Stimulated activated CD8-positive, alpha-beta memory T cell treated with anti-CD3 and anti-CD28 coated beads, Interleukin-7, amount 100 ng/mL, for 1 hour (primary cell): ENCODE results near the gene ITGA4.

ENCODE experiments used
- DNase-seq, 2 donors: peaks; one replicate each; pipeline ENCODE4 v3.0.0-alpha.2; 2020; ENCODE audit warnings: low read depth in 2 of 2

ITGA4 gene

DNA sequence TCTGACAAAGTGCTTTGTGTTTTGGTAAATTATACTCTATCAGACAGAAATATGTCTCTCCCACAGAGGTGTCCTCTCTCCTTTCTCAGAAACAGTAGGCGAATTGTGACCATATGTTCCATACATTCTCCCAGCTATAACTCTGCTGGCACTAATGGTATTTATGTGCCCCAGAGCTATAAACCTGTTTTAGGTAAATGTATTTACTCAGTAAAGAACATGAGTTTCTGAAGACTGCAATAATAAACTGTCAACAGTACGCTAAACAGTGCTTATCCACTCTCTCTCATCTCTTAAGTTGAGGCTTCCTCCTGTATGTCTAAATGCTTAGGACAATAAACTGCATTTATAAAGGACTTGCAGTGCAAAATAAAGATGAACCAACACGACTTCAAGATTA, 58.5 kb downstream of the ITGA4 start:
- DNase-seq, result no peak

DNA sequence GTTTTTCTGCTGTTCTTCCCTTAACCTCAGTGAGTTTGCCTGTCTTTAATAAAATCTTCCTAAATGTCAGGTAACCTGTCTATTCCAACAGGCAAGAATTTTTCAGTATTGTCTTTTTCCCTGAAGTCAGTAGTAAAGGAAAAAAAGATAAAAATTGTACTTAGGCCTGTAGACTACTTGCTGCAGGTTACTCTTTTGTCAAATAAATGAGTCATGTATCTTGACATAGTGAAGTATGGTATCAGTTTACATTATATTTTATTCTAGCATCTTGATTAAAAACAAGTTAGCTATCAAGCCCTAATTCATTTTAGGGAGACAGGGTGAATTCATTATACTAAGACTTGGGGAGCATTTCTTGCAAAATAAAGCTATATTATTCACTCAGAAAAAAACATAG, 59.8 kb downstream of the ITGA4 start:
- no peak for DNase-seq

DNA sequence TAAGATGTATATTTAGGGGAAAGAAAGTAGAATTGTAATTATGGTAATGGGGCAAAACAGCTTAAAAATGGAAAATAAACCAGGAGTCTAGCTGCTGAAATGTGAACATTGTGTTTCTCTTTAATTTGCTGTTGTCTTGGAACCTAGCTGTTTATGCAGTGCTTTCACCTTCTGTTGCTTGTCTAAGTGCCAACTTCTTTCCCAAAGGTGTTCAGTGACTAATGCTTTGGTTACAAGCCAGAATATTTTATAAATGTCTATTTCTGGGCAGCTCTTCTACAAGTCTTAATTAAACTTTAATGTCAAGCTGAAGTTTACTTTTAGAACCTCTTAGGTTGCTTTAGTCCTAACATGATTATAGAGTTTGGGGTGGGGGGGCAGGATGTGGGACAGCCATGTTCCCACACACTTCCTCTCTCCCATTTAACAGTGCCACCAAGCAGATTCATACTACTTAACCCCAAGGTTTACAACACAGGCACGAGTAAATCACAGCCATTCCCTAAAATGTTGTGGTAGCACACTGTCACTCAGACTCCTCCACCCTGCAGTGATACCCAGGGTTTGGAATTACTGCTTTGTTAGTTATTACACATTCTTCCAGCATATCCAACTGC, 60.6 kb downstream of the ITGA4 start:
- no peak for DNase-seq

DNA sequence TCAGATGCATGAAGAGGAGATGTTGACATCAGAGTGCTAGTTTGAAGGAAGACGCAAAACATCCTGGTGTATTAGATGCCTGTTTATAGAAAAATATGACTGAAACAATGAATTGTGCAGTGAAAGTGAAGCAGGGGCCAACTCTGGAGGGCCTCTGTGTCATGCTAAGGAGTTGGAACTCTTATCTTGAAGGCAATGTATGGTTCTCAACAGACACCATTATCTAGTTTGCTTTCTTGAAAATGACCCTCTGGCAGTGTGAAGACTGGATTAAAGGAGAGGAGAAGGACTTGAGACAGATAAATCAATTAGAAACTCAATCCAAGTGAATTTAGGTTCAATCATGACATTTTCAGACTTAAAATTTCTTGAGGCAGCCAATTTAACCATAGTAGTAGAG, 63.1 kb downstream of the ITGA4 start:
- DNase-seq, result no peak

DNA sequence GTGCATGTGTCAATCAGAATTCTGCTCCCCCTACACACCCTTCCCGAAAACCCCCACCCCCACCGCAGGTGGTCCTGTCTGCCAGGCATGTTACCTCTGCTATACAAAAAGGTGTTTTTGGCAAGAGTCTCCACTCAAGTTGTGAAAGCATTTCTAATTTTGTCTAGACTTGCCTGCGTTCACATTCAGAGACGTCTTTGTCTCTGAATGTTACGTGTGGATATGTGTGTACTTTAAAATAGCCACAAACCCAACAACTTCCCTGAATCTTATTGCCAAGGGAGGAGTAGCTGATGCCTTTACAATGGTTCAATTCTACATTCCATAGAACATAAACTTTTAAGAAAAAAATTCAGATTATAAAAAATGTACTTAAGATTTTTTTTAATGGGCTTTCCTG, 66.6 kb downstream of the ITGA4 start:
- DNase-seq, result no peak

DNA sequence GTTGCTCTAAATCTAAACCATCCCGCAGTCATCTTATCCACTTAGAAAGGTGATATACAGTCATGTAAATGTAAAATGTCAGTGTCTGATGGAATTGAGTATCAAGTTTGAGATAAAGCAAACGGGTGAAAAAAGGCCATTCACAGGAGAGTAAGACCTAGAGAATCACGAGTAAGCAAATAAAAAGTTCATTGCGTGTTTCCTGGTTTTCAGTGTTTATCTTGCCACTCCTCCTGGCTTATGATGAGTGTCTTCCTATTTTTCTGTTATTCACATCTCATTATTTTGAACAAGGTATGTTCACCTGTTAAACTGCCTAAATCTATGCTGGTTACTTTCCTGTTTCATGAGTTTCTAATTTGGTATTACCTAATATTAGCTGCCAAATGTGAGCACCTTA, 68.8 kb downstream of the ITGA4 start:
- no peak for DNase-seq

DNA sequence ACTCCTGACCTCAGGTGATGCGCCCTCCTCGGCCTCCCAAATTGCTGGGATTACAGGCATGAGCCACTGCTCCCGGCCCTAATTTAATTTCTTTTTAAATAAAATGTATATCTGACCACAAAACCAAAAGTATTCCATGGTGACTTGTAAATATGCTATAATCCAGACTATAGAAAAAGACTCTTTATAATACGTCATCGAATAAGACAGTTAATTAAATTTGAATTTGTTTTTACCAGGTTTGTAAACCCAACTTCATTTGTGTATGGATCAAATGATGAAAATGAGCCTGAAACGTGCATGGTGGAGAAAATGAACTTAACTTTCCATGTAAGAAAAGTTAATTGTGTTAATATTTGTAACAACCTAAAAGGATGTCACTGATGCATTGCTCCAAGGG, 69.9 kb downstream of the ITGA4 start:
- no peak for DNase-seq

DNA sequence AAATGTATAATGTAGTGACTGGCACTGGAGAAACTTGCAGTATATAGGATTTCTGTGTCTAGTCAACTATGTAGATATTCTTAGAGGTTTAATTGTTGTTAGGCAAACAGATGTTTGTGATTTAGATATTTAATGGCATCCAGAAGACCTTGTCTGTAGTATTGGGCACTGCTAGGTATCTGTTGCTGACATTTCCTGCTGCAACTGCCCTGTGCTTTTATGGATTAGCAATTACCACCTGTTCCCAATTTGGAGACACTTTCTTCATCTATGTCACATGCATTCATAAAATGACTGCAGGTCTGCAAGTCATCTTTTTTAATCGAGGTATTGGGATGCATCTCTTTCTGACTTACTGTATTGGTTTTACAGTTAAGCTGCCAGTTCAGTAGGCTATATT, 71.3 kb downstream of the ITGA4 start:
- no peak for DNase-seq

DNA sequence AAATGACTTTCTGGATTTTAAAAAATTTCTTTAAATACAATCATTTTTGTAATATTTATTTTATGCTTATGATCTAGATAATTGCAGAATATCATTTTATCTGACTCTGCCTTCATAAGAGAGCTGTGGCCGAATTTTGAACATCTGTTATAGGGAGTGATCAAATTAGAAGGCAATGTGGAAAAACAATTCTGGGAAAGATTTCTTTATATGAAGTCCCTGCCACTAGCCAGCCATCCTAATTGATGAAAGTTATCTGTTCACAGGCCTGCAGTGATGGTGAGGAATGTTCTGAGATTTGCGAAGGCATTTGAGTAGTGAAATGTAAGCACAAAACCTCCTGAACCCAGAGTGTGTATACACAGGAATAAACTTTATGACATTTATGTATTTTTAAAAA, 79.5 kb downstream of the ITGA4 start:
- DNase-seq, result no peak

DNA sequence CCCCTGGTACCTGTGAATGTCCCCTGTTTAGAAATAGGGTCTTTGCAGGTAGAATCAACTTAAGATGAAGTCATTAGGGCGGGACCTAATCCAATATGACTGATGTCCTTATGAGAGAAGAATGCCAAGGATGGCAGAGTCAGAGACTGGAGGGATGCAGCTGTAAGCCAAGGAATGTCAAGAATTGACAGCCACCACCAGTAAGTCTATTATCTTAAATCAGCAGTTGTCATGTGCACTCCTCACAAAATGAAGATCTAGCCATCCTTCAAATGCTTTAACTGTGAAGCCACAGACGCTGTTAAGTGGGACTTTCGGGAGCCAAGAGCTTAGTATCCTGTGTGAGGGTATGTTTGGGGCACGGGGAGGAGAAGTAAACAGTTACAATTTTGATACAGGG, 83.2 kb downstream of the ITGA4 start:
- no peak for DNase-seq

DNA sequence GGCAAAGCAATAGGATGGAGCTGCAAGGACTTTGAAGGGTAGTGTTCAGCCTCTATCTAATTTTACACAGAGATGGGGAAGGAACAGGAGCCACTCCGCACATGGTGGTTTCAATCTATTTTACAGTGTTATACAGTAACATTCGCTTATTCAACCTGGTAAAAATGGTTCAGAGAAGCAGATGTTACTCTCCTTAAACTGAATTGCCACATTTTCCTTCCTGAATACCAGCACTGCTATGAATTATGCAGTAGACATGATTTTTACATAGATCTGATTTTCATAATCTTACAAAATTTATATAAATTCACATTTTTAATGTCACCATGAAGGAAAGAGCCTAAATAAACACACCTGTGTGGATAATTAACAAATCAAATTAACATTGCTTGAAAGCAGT, 85.0 kb downstream of the ITGA4 start:
- DNase-seq, result no peak

DNA sequence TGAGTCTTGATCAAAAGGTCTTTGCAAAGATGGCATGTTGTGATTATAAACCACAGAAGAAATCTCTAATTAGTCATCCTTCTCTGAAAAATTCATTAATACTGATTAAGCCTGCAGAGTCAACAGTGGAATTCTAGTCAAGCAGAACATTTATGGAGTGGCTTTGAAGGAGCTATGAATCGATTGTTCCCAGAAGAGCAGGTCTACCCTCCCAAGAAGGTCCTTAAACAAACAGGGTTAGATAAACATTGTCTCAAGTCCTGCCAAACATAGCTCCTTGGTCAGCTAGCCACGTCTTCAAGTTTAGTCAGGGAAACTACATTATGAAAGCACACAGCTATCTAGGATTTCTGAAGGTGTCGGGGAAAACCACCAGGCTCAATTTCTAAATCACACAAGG, 88.9 kb downstream of the ITGA4 start:
- no peak for DNase-seq

DNA sequence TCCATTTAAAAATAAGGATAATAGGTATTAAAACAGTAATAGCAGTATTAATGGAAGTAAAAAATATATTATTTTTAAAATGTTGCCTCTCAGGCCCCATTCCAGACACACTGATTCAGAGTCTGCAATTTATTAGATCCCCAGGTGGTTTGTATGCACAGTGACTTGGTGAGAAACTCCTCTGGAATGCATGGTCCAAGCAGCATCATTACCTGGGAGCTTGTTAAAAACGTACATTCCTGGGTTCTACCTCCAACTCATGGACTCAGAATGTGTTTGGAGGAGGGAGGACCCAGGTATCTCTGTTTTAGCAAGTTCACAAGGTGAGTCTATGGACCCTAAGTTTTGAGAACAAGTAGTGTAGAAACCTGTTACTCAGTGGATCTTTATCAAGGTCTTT, 95.6 kb downstream of the ITGA4 start:
- no peak for DNase-seq

DNA sequence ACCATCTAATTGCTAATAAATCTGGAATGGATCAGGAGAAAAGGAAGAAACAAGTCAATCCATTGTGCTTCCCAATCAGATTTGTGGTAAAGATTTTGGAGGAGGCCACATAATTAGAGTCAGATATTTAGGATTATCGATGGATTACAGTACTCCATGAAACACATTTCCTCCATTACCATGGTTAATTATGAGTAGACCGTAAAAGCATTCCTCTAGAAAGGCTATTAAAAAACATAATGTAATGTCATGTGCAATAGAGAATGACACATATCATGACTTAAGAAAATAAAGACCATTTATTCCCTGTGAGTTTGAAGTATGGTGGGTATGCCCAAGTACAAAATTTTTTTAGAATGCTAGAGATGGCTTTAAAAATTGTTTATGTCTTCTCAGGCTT, 96.1 kb downstream of the ITGA4 start:
- no peak for DNase-seq

DNA sequence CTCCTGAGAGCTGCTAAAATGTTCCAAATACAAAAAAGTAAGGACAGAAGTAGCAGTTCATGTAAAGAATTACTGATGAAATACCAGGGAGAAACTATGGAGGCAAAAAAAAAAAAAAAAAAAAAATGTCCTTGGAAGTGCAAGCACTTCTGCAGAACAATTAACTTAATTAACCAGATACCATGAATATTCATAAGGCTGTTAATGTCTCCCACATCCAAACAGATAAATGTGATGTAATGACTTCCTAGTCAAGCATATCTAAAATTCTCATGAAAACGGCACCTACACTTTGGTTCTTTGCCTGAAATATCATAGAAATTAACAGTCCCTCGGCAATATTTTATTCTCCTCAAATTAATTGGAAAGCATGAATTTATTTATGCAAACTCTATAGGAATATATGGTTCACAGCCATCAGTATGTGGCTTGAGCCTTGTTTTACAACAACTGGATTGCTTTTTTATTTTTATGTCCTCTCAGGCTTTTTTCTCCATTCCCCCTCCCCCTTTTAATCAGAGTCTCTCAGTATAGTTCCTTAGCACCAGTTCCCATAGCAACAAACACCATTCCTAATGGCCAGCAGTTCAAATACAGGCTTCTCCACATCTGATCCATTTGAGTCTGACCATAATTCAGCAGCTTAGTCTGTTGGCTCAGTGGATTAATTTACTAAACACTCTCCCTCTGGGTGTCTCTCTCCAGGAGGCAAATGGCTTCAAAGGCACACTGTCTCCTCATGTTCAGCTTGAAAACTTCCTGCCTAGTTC, 97.1 kb downstream of the ITGA4 start:
- DNase-seq, result no peak

DNA sequence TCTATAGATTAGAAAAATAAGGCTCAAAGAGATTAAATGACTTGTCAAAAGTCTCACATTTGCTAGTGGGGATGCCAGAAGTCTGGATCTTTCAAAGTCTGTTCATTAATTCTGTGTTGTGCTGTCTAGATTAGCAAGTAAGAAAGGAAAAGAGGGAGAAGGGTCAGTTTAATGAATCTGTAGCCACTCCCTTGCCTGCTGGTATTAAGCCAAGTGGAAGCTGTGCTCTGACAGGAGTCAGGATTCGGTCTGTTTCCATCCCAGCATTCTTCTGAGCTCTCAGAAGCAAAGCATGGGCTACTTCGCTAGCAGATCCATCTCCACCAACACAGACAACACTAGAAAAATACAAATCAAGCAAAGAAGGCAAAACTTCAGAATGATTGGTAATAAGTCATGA, 101.2 kb downstream of the ITGA4 start:
- DNase-seq, result no peak

DNA sequence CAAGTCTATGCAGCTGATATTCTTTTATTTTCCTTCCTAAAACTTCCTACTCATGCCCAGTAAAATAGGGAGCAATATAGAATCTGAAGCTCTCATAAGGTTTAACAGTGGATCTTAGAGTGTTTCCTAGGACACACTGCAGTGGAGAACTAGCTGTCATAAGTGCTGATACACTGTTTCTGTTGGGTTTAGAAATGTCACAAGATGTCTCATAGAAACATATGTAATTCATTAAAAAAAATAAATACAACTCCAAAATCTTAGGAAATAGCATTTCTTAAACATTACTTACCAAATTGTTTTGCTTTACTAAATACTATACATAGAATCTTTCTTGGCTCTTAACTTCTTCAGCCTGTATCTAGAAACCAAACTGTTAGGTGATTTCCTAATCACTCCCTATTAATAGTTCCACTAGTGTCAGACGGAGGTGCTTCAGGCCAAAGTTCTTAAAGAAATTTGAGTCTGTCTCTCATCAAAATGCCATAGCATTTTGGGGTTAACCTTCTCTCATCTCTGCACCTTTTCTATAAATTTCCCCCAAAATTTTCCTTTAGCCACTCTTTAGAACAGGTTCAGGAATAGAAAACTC, 106.0 kb downstream of the ITGA4 start:
- DNase-seq, result no peak

DNA sequence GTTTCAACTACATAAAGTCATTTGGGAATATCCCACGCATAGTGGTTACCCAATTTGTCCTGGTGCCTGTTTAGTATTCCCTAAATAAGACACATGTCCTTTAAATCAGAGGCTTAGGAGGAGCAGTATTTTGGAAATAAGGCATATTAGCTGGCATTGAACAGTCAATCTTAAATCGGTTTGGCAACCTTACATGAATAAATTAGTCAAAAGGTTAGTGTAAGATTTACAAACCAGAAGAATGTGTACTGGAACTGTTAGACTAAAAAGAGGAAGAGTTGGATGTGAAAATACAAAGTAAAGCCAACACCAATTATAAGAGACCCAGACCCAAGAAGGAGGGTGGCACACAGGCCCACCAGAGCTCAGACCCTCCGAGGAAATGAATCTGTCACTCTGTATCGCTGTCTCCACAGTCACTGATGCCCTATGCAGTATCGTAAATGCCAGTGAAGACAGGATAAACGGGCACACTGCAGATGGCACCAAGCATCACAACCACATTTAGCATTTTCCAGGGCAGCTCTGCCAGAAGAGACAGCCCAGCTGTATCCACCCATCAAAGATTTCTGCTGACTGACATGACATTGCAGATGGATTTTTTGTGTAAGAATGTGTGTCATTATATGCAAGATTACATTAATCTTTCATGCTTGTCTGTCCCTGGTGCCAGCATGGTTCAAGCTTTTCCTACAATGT, 109.3 kb downstream of the ITGA4 start:
- no peak for DNase-seq

DNA sequence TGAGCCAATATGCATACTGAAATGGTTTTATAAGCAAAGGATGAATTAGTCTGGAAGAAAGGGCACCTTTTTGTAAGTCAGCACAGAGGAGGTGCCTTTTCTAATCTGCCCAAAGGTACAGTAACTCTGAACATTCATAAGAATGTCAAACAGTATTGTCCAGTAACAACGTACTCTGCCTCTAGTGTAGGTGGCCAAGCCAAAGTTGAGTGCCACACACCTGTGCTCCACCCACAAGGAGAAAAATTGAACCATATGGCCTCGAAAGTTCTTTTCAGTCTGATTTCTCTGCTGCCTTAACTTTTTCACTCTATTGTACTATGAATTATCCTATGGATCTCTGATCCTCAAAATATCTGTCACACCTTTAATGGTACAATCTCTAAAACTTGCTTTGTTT, 112.9 kb downstream of the ITGA4 start:
- DNase-seq, result no peak

DNA sequence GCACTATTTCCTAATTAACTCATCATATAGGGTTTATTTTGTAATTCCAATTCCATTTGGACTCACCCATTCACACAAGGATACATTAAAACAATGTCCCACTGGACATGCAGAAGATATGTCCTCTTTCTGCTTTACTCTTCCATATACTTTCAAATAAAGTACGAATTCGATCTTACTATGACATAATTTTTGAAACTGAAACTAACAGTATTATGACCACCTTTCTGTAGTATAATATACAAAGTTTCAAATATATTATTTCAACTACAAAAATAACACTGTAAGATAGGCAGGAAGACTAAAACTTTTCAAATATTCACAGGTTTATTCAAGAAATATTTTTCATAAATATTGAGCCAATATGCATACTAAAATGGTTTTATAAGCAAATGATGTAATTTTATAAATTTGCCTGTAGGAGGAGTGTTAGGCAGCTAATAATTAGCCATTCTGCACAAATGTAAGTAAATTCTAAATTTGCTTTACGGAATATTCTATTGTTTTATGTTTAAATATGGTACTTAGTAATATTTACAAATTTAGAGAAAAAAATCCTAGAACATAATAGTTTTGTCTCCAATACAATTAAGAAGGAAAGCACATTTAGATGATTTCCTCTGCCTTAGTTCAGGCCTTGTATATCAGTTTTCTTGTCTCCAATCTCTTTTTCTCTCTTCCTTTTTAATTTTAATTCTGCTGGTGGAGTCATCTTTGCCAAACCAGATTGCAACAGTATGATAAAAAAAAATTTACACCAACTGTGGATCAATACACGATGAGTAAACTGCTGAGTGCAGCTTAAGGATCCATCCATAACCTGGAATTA, 113.9 kb downstream of the ITGA4 start:
- DNase-seq, result no peak

DNA sequence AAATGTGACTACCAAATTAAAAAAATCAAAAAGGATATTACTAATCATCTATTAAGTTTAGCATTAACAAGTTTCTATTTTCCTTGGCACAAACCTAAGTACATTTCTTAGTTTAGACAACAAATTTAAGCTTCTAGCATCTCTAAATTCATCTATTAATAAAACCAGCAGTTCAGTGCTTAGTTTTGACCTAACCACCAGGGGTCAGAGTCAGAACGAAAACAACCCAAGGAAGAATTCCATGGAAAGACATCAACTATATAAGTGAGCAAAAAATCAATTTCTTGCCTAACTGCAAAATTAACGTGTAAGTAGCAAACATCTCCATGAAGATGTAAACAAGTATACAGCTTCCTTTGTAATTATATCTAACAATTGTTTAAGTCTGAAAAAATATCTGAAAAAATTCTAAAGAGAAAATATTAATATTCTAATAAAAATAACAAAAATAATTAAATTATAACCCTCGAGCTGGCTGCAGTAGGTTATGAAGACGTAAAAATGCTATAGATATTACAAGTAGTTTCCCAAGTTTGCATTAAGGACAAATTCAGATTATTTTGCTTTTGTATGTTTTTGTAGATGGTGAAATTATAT, 116.1 kb downstream of the ITGA4 start:
- no peak for DNase-seq

DNA sequence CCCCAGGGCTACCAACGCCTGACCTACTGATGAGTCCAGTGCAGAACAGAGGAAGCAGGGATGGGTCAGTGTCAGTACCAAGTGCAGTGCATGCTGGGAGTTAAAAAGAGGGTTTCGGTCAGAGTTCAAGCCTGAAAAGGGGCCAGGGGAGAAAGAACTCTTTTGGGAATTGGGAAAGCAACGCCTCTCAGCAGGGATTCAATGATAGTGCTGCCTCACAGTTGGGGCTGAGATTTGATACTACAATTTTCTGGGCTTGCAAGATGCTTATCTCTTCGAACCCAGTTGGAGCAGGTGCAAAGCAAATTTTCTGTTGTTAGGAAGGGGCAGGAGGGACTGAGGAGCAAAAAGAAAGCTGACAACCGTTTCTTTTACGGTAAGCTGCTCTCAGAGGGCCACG, 117.1 kb downstream of the ITGA4 start:
- no peak for DNase-seq
